ENCODE measurements around the gene DDX24. TPM values are rescaled to one million over a fixed set of nuclear protein-coding genes. Genes with fewer than 3 reads are reported as not detected.
A peak's percentile ranks its signal among the peaks of the same experiment; 100 is the strongest.

The DDX24 gene
- total RNA-seq, 2 donors from 2014 or later: 48.0 to 95.6 TPM

DNA sequence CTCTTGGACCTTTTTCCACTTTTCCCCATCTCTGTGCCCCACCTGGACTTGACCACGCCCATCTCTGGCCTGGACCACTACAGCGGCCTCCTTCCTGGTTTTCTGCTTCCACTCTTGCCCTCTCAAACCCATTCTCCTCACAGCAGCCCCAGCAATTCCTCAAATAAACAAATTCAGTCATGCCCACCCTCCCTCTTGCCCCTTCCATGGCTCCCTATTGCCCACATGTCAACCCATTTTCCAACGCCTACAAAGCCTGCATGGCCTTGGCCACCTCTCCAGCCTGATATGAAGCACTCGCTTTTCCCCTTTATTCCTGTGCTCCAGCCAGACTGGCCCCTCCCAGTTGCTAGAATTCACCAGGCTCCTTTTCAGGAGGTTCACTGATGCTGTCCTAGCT lies 60.7 kb downstream of the DDX24 start:
- TF ChIP-seq, protein P1, sequence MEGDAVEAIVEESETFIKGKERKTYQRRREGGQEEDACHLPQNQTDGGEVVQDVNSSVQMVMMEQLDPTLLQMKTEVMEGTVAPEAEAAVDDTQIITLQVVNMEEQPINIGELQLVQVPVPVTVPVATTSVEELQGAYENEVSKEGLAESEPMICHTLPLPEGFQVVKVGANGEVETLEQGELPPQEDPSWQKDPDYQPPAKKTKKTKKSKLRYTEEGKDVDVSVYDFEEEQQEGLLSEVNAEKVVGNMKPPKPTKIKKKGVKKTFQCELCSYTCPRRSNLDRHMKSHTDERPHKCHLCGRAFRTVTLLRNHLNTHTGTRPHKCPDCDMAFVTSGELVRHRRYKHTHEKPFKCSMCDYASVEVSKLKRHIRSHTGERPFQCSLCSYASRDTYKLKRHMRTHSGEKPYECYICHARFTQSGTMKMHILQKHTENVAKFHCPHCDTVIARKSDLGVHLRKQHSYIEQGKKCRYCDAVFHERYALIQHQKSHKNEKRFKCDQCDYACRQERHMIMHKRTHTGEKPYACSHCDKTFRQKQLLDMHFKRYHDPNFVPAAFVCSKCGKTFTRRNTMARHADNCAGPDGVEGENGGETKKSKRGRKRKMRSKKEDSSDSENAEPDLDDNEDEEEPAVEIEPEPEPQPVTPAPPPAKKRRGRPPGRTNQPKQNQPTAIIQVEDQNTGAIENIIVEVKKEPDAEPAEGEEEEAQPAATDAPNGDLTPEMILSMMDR (IDR thresholded peaks at IDR 0.05): no peak
- TF ChIP-seq POLR2A (IDR thresholded peaks at IDR 0.05): no peak
- Histone ChIP-seq H3K4me3 (no peak overlapping the region), H3K9me3 (no peaks in the 10 kb centered on the region), H3K27me3 (no peaks in the 10 kb centered on the region), H3K27ac (no peak overlapping the region), H3K36me3 (replicated peaks in 1 of 2; ENCODE audit: insufficient read depth in 1 of 2, low read depth in 2 of 2) (no peaks in the 10 kb centered on the region), H3K4me1 (peaks cover 6% of the 10 kb centered on the region)
- intact Hi-C loops (cut with DNase I): no loop called here
- 72 to 80% methylated on average over 4 of the region's 4 CpGs for WGBS, 2 donors
- ATAC-seq: no peak
- no peak for DNase-seq

DNA sequence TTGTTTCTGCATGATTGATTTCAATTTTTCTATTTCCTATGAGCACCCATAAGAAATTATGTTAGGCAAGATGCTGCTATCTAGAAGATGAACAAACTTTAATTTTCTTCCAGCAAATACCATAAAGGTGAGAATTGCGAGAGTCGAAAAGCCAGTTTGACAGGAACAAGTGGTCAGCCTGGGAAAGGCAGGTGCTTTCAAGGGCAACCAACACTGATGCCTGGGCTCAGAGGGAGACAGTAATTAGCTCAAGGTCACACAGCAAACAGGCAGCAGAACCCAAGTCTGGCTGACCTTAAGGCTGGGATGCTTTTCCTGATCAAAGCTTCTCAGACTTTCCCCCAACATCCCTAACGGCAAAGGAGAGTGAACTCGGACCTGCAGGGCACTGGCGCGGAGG lies 61.7 kb downstream of the DDX24 start:
- no peaks in the 10 kb centered on the region for H3K27me3 ChIP-seq
- no peak overlapping the region for H3K4me3 ChIP-seq
- no peak for TF ChIP-seq POLR2A (IDR thresholded peaks at IDR 0.05)
- TF ChIP-seq, protein P1 (IDR thresholded peaks at IDR 0.05): peak in 1 of 7 experiments; percentile 4
- H3K9me3 ChIP-seq: no peaks in the 10 kb centered on the region
- DNase-seq: peak in 3 of 4 donors; percentile 50 to 62 (median 58)
- no peaks in the 10 kb centered on the region for H3K36me3 ChIP-seq (replicated peaks in 1 of 2; ENCODE audit: insufficient read depth in 1 of 2, low read depth in 2 of 2)
- H3K27ac ChIP-seq: no peak overlapping the region
- WGBS, 2 donors: 40 to 43% methylated on average over 6 of the region's 6 CpGs
- H3K4me1 ChIP-seq: peaks cover 6% of the 10 kb centered on the region
- intact Hi-C loops (cut with DNase I): no loop called here
- ATAC-seq: peak; percentile 48

DNA sequence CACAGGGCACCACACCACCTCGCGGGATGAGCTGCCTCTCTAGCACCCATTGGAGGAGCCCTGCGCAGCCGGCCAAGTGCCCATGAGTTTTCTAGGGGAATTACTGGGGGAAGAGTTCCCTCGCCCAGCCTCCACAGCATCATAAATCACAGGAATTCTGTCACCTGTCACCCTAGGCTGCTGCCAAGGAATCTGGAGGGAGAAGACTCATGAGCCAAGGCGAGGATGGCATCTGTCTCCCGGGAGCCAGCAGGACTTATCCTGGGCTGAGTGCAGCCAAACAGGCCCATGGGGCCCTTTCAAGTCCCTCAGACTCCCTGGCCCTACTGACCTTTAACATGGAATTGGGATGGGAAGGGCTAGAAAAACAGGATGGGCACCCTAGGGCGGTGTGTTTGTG lies 62.7 kb downstream of the DDX24 start:
- H3K27me3 ChIP-seq: no peaks in the 10 kb centered on the region
- no peak overlapping the region for H3K4me3 ChIP-seq
- no peak for TF ChIP-seq POLR2A (IDR thresholded peaks at IDR 0.05)
- TF ChIP-seq, protein P1 (IDR thresholded peaks at IDR 0.05): no peak
- ATAC-seq (no peak), DNase-seq (no peak)
- 80 to 84% methylated on average over 6 to 8 of the region's 8 CpGs for WGBS, 2 donors
- no peaks in the 10 kb centered on the region for H3K36me3 ChIP-seq (replicated peaks in 1 of 2; ENCODE audit: insufficient read depth in 1 of 2, low read depth in 2 of 2)
- H3K4me1 ChIP-seq: peaks cover 6% of the 10 kb centered on the region
- intact Hi-C loops (cut with DNase I): no loop called here
- no peak overlapping the region for H3K27ac ChIP-seq
- no peaks in the 10 kb centered on the region for H3K9me3 ChIP-seq

DNA sequence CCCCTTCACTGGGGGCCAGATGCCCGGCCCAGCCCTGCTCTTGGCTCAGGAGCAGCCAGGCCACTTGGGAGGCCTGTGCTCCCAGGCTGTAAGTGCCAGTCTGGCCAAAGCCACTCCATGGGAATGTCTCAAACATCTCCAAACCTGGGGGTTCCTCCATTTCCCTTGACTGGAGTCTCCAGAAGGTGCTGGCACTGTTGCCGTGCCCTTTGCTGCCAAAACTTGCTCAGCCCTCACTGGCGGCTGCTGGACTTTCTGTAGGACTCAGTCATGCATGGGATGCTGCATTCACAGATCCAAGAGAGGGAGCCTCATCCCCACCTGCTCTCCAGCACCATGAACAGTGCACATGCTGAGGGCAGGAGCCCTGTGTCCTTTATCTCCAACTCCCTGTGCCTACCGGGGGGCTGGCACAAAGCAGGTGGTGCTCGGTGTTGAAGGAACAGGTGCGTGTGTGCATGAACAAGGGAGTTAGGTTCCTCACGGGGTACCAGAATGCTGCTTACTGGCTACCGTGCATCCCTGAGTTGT lies 64.5 kb downstream of the DDX24 start:
- no peaks in the 10 kb centered on the region for H3K36me3 ChIP-seq (replicated peaks in 1 of 2; ENCODE audit: insufficient read depth in 1 of 2, low read depth in 2 of 2)

More for the DNA sequence above, 64.5 kb downstream of the DDX24 start:
- intact Hi-C loops (cut with DNase I): no loop called here
- H3K4me1 ChIP-seq: peaks cover 6% of the 10 kb centered on the region
- DNase-seq: no peak
- no peak overlapping the region for H3K4me3 ChIP-seq
- 84 to 85% methylated on average over 4 to 8 of the region's 8 CpGs for WGBS, 2 donors
- H3K27ac ChIP-seq: no peak overlapping the region
- ATAC-seq: no peak
- H3K9me3 ChIP-seq: no peaks in the 10 kb centered on the region
- H3K27me3 ChIP-seq: no peaks in the 10 kb centered on the region
- TF ChIP-seq POLR2A (IDR thresholded peaks at IDR 0.05): no peak
- TF ChIP-seq, protein P1 (IDR thresholded peaks at IDR 0.05): no peak

Data from body of pancreas (tissue), 4 donors.